ENCODE data around the gene LRRC26.
A peak's percentile ranks its signal among the peaks of the same experiment; 100 is the strongest.

Gene LRRC26

DNA sequence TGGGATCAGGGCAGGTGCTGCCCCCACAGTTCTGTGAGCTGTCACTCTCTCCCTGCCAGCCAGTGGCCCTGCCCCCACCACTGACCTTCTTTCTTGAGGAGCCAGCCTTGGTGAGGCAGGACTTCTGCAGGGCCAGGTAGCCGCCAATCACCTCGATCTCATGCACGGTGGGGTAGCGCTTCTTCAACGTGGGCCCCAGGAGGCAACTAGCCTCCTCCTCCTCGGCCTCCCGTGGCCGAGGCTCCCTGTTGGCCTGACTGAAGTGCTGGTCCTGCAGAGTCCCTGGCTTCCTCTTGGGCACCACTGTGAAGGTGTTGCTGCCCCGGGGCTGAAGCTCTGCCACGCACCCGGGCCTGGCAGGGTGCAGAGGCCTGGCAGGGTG lies 29.0 kb upstream of the LRRC26 start:
- peak overlapping the region; percentile 57 for H3K4me3 ChIP-seq (ENCODE audit: low read depth, low read length)
- no peak for DNase-seq (ENCODE audit: low read depth)
- TF ChIP-seq, protein P1, sequence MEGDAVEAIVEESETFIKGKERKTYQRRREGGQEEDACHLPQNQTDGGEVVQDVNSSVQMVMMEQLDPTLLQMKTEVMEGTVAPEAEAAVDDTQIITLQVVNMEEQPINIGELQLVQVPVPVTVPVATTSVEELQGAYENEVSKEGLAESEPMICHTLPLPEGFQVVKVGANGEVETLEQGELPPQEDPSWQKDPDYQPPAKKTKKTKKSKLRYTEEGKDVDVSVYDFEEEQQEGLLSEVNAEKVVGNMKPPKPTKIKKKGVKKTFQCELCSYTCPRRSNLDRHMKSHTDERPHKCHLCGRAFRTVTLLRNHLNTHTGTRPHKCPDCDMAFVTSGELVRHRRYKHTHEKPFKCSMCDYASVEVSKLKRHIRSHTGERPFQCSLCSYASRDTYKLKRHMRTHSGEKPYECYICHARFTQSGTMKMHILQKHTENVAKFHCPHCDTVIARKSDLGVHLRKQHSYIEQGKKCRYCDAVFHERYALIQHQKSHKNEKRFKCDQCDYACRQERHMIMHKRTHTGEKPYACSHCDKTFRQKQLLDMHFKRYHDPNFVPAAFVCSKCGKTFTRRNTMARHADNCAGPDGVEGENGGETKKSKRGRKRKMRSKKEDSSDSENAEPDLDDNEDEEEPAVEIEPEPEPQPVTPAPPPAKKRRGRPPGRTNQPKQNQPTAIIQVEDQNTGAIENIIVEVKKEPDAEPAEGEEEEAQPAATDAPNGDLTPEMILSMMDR (conservative IDR thresholded peaks at IDR 0.05; ENCODE audit: low read depth, low read length): no peak

DNA sequence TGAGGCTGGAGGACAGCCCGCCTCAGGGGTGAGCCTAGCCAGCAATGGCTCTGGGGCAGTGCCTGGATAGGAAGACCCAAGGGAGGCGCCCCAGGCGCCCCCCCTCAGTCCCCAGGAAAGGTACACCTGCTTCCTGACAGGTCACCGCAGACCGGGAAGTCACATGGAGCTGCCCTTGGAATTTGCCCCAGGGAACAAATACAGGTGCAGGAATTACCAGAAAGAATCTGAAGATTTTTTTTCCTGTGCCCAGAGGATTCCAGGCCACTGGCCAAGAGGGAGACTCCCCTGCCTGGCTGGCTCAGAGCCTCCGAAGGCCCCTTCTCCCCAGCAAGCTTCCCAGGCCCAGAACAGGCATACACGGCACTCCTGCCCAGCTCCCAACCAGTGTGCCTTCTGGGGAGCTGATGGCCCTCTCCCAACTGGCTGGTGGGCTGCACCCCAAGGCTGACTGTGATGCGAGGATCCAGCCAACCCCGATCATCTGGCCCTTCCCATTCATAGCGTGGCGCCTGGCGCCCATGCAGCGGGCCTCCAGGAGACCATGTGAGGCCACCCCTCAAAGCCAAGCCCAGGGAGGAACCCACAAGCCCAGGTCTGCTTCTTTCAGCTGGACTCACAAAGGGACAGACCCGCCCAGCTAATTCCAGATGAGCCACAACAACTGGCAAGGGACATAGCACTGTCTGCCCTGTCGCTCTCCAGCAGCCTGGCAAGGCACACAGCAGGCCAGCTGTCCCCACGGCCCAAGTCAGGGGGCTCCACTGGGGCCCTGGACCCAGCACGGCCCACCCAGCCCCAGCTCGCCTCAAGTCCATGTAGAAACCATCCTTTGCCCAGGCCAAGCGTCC lies 28.4 kb upstream of the LRRC26 start:
- no peak for DNase-seq (ENCODE audit: low read depth)
- H3K4me3 ChIP-seq (ENCODE audit: low read depth, low read length): no peak overlapping the region
- TF ChIP-seq, protein P1 (conservative IDR thresholded peaks at IDR 0.05; ENCODE audit: low read depth, low read length): no peak

DNA sequence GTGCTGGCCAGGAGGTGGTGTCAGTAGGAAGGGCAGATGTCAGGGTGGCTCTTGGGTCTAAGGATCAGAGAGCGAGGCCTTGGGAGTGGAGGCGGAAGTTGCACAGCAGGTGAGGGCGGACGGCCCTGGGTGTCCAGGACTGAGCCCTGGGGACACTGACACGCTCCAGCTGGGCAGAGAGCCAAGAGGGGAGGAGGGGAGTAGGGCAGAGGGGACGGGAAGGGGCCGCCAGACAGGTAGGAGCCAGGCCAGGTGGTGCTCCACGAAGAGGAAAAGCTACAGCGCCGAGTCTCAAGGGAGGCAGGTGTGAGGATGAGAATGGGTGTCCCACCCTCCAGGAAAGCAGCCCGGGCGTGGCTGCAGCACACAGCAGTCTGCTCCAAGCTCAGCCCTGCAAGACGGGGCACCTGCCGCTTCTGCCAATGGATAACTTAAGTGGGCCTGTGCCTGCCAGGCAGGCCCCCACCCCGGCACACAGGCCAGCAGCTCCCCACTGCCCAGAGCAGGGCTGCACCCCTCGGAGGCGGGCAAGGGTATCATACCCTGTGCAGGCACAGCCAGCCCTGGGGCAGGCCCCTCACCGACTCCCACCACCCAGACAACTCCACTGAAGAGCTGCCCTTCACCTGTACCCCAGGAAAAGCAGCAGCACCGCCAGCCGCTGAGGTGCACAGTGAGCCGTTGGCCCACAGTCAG lies 25.8 kb upstream of the LRRC26 start:
- no peak overlapping the region for H3K4me3 ChIP-seq (ENCODE audit: low read depth, low read length)
- TF ChIP-seq, protein P1 (conservative IDR thresholded peaks at IDR 0.05; ENCODE audit: low read depth, low read length): no peak
- DNase-seq (ENCODE audit: low read depth): no peak

DNA sequence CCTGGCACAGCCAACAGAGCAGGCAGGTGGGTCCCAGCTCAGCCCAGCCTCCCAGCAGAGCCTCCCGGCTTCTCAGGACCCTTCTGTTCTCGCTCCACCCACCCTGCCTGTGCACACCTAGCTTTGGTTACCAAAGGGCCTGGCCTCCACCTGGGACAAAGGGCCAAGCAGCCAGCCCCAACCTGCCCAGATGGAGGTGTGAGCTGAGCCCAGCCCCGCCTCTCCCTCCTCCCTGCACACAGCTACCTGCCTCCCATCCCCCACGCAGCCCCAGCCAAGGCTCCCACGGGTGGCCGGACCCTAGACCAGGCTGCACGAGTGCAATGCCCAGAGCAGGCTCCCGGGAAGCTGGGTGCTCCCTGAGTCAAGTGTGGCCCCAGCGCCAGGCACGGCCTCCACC lies 25.1 kb upstream of the LRRC26 start:
- no peak overlapping the region for H3K4me3 ChIP-seq (ENCODE audit: low read depth, low read length)
- TF ChIP-seq, protein P1 (conservative IDR thresholded peaks at IDR 0.05; ENCODE audit: low read depth, low read length): no peak
- DNase-seq (ENCODE audit: low read depth): no peak

DNA sequence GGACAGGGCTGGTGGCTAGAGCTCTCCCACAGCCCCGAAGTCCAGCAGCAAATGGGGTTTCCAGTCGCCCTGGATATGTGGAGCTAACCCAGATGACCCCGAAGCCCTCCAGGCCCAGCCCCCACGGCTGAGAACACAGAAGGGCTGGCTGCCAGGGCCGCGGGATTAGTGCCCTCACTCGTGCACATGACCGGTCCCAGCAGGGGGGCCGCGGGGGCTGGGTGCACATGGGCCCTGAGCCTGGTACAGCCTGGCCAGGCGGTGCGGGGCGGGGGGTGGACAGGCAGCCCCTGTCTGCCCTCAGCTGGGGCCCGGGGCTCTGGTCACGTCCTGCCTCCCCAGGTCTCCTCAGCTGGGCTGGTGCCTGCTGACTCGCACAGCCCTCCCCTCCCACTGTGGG lies 24.5 kb upstream of the LRRC26 start:
- no peak for DNase-seq (ENCODE audit: low read depth)
- H3K4me3 ChIP-seq (ENCODE audit: low read depth, low read length): no peak overlapping the region
- TF ChIP-seq, protein P1 (conservative IDR thresholded peaks at IDR 0.05; ENCODE audit: low read depth, low read length): no peak

DNA sequence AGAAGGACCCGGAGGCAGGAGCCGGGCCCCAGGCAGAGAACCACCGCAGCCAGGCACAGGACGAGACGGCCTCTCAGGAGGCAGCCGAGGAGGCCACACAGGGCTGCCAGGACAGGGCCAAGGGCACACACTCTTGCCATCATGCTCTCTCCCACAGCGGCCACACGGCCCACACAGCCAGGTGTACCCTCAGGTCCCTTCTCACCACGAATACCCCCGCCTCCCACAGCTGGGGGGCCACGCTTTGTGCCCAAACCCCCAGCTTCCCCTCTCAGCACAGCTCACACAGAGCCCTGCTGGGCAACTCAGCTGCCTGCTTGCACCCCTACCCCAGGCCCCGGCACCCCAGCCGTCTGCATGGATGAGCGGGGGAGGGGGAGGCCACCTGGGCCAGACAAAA lies 23.9 kb upstream of the LRRC26 start:
- no peak for DNase-seq (ENCODE audit: low read depth)
- TF ChIP-seq, protein P1 (conservative IDR thresholded peaks at IDR 0.05; ENCODE audit: low read depth, low read length): no peak
- H3K4me3 ChIP-seq (ENCODE audit: low read depth, low read length): no peak overlapping the region

All from choroid plexus epithelial cell (primary cell).